GM12864 (cell line): ENCODE measurements around the gene CCDC190.
"Not testable (repeated sequence)": the region's sequence is repeated elsewhere in the genome, so short reads cannot be mapped to it uniquely, and the experiment has no call there.

ENCODE experiments used
- DNase-seq: peaks from one replicate; pipeline ENCODE4 v3.0.0-alpha.2; 2011; ENCODE audit warnings: low read depth
- H3K4me3 ChIP-seq: 2 replicates; pipeline ENCODE4 v1.5.1; 2011; ENCODE audit warnings: mild to moderate bottlenecking, low read depth, low read length, control low read depth
- CTCF ChIP-seq: IDR thresholded peaks from 2 replicates; pipeline ENCODE4 v1.5.1; 2011; ENCODE audit warnings: low read depth, mild to moderate bottlenecking, moderate library complexity, low read length, control low read depth, inconsistent platforms; ENCODE audit errors: missing control alignments

The CCDC190 gene

GRCh38 chr1:162878000-162878596, 17.1 kb upstream of the CCDC190 start:
- H3K4me3 ChIP-seq: no peak overlapping the region
- TF ChIP-seq CTCF: peak; percentile 66
- DNase-seq: no peak

- H3K4me3 ChIP-seq: no peak overlapping the region
- no peak for TF ChIP-seq CTCF
- DNase-seq: no peak
Measured at GRCh38 chr1:162877412-162877811, 16.4 kb upstream of the CCDC190 start.

GRCh38 chr1:162876751-162877150, 15.8 kb upstream of the CCDC190 start:
- no peak for DNase-seq
- TF ChIP-seq CTCF: no peak

GRCh38 chr1:162873671-162874666, 13.0 kb upstream of the CCDC190 start:
- H3K4me3 ChIP-seq: no peak overlapping the region
- TF ChIP-seq CTCF: no peak
- DNase-seq: no peak

More at GRCh38 chr1:162876751-162877150, 15.8 kb upstream of the CCDC190 start:
- H3K4me3 ChIP-seq: no peak overlapping the region

- DNase-seq: no peak
- H3K4me3 ChIP-seq: no peak overlapping the region
Measured at GRCh38 chr1:162872981-162873380, 12.0 kb upstream of the CCDC190 start.

GRCh38 chr1:162871417-162871816, 10.4 kb upstream of the CCDC190 start:
- not testable (repeated sequence) for DNase-seq, H3K4me3 ChIP-seq

More at GRCh38 chr1:162872981-162873380, 12.0 kb upstream of the CCDC190 start:
- TF ChIP-seq CTCF: no peak

- no peak for TF ChIP-seq CTCF
- DNase-seq: no peak
- H3K4me3 ChIP-seq: no peak overlapping the region
Measured at GRCh38 chr1:162868972-162869371, 8.0 kb upstream of the CCDC190 start.
